Stimulated activated CD4-positive, alpha-beta T cell treated with anti-CD3 and anti-CD28 coated beads, TNF-alpha, amount 100 ng/mL, for 4 hours (primary cell): ENCODE results near the gene P4HA3.

Experiments used
- DNase-seq, 3 experiments: peaks; one replicate each; pipeline ENCODE4 v3.0.0-alpha.2; 2020; ENCODE audit warnings: low read depth in 3 of 3

Gene P4HA3

GRCh38 chr11:74267014-74267413 lies 44.4 kb downstream of the P4HA3 start:
- no peak for DNase-seq

DNA sequence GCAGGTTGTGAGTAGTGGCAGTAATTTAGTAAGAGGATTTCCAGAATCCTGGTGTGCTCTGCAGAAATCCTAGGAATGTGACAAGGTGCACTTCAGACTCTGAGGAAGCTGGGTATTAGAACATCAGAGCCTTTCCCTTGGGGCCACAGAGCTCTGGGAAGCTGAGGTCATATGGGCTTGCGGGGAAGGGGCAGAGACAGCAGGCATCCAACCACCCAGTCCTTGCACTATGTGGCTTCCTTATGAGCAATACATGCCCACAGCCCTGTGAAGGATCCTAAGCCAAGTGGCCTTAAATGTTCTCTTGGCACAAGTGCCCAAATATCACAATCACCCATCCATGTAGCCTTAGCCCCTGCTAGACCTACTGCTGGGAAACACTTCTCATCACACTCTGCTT lies 46.2 kb downstream of the P4HA3 start:
- no peak for DNase-seq

GRCh38 chr11:74262725-74263124 lies 48.7 kb downstream of the P4HA3 start:
- DNase-seq: no peak

- DNase-seq: no peak
Observed at GRCh38 chr11:74257959-74258553, 53.4 kb downstream of the P4HA3 start.

- no peak for DNase-seq
Observed at GRCh38 chr11:74256378-74257133, 54.9 kb downstream of the P4HA3 start.

- DNase-seq: peak in 2 of 3 experiments; percentile 22 to 34
Observed at GRCh38 chr11:74255741-74256375, 55.6 kb downstream of the P4HA3 start.

- no peak for DNase-seq
Observed at GRCh38 chr11:74253361-74253760, 58.1 kb downstream of the P4HA3 start.

DNA sequence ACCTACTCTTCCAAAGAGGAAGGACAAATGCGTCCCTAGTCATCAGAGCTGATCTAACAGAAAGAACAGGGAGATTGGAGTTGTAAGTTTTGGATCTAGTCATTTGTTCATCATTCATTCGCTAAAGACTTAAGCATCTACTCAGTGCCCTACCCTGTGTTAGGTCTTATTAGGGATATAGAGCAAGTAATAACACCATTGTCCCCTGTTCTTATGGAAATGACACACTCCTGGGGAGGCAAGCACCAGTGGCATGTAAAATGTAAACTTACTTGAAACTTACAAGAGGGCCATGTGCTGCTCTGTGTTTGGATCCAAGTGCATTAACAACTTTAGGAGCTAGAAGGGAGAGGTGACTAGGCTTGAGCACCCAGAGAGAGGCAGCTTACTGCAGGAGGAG lies 61.9 kb downstream of the P4HA3 start:
- no peak for DNase-seq

DNA sequence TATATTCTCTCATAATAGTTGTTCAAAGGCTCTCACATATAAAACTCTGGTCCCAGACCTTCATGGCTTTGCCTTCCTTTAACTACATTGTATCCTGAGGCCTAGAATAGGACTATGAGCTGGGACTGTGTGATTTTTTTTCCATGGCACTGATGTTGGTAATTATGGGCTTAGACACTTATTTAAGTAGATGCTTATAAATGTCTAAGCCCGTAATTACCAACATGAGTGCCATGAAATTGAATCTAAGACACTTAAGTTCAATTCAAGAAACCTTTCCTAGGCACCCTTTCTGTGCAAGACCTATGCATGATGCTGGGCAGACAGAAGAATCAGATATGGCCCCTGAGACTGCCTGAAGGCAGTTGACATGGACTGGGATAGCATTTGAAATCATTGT lies 63.0 kb downstream of the P4HA3 start:
- no peak for DNase-seq

- DNase-seq: no peak
Observed at GRCh38 chr11:74238243-74238642, 73.2 kb downstream of the P4HA3 start.

GRCh38 chr11:74237541-74237940 lies 73.9 kb downstream of the P4HA3 start:
- no peak for DNase-seq

- no peak for DNase-seq
Observed at GRCh38 chr11:74235121-74235520, 76.3 kb downstream of the P4HA3 start.

- DNase-seq: no peak
Observed at GRCh38 chr11:74233683-74234082, 77.8 kb downstream of the P4HA3 start.

- DNase-seq: no peak
Observed at GRCh38 chr11:74232311-74232950, 79.0 kb downstream of the P4HA3 start.

- DNase-seq: no peak
Observed at GRCh38 chr11:74226907-74227306, 84.5 kb downstream of the P4HA3 start.

GRCh38 chr11:74225565-74225964 lies 85.9 kb downstream of the P4HA3 start:
- DNase-seq: no peak

GRCh38 chr11:74221816-74222215 lies 89.6 kb downstream of the P4HA3 start:
- no peak for DNase-seq

DNA sequence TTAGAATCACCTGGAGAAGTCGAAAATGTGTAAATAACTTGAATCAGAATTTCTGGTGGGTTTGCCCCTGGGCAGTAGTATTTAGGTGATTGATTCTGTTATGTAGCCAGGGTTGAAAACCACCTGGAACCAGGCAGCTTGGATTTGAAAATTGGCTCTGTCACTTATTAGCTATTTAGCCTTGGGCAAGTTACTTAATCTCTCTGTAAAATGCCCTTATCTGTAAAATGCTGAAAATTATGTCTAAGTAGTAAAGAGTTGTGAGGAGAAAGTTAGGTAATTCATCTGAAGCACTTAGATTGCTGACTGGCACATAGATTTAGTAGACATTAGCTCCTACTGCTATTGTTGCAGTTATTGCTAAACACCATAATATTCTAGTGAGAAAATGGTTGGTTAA lies 91.1 kb downstream of the P4HA3 start:
- no peak for DNase-seq
